SK-N-SH treated with all-trans-retinoic acid at 6 μM for 48 hours (cell line): ENCODE results near the gene NFATC2IP.

Source experiments
- ATAC-seq: fragments of 200-7000 bp; cut with Tn5 transposase; 3 replicates; pipeline ENCODE4 v1.9.1; 2020; ENCODE audit warnings: mild to moderate bottlenecking, moderate library complexity
- CSDC2 ChIP-seq: fragments of 250-450 bp; sonication (Bioruptor Pico); IDR thresholded peaks from 2 replicates; pipeline ENCODE4 v1.5.0; 2020; ENCODE audit warnings: mild to moderate bottlenecking, moderate library complexity
- CSRNP3 ChIP-seq: fragments of 250-450 bp; sonication (Bioruptor Pico); IDR thresholded peaks from 2 replicates; pipeline ENCODE4 v1.5.1; 2021; ENCODE audit warnings: mild to moderate bottlenecking, moderate library complexity
- ESRRG ChIP-seq: fragments of 250-450 bp; sonication (Bioruptor Pico); IDR thresholded peaks from 2 replicates; pipeline ENCODE4 v1.6.1; 2021; ENCODE audit warnings: mild to moderate bottlenecking
- GLIS3 ChIP-seq: fragments of 250-450 bp; sonication (Bioruptor Pico); IDR thresholded peaks from 2 replicates; pipeline ENCODE4 v1.5.0; 2020; ENCODE audit warnings: mild to moderate bottlenecking, moderate library complexity
- ISL1 ChIP-seq: fragments of 250-450 bp; sonication (Bioruptor Pico); IDR thresholded peaks from 2 replicates; pipeline ENCODE4 v2.1.2; 2022; ENCODE audit warnings: mild to moderate bottlenecking, moderate library complexity
- RARB ChIP-seq: fragments of 250-450 bp; sonication (Bioruptor Pico); IDR thresholded peaks from 2 replicates; pipeline ENCODE4 v1.8.0; 2021; ENCODE audit warnings: mild to moderate bottlenecking, moderate library complexity
- SNAI2 ChIP-seq: fragments of 250-450 bp; sonication (Bioruptor Pico); IDR thresholded peaks from 2 replicates; pipeline ENCODE4 v1.5.0; 2020; ENCODE audit warnings: mild to moderate bottlenecking, moderate library complexity
- TCF4 ChIP-seq: fragments of 250-450 bp; sonication (Bioruptor Pico); IDR thresholded peaks from 2 replicates; pipeline ENCODE4 v1.8.0; 2021; ENCODE audit warnings: mild to moderate bottlenecking, moderate library complexity, borderline replicate concordance
- TOX ChIP-seq: fragments of 250-450 bp; sonication (Bioruptor Pico); IDR thresholded peaks from 2 replicates; pipeline ENCODE4 v1.8.0; 2021; ENCODE audit warnings: mild to moderate bottlenecking, moderate library complexity, borderline replicate concordance
- ZC3H10 ChIP-seq: fragments of 250-450 bp; sonication (Bioruptor Pico); IDR thresholded peaks from 2 replicates; pipeline ENCODE4 v1.5.1; 2021; ENCODE audit warnings: mild to moderate bottlenecking, moderate library complexity
- ZFP3 ChIP-seq: fragments of 250-450 bp; sonication (Bioruptor Pico); IDR thresholded peaks from 2 replicates; pipeline ENCODE4 v1.5.0; 2020; ENCODE audit warnings: mild to moderate bottlenecking, moderate library complexity
- ZFP30 ChIP-seq: fragments of 450-650 bp; formaldehyde crosslinking; IDR thresholded peaks from 2 replicates; pipeline ENCODE4 v1.5.0; 2022; ENCODE audit warnings: mild to moderate bottlenecking, moderate library complexity
- ZNF565 ChIP-seq: fragments of 450-650 bp; formaldehyde crosslinking; conservative IDR thresholded peaks from 2 replicates; pipeline ENCODE4 v1.5.0; 2020; ENCODE audit warnings: low read depth, mild to moderate bottlenecking, moderate library complexity
- ZNF70 ChIP-seq: fragments of 450-650 bp; formaldehyde crosslinking; IDR thresholded peaks from 2 replicates; pipeline ENCODE4 v1.5.0; 2020; ENCODE audit warnings: mild to moderate bottlenecking, moderate library complexity
- ZNF8 ChIP-seq: fragments of 450-650 bp; formaldehyde crosslinking; IDR thresholded peaks from 2 replicates; pipeline ENCODE4 v1.5.0; 2020; ENCODE audit warnings: mild to moderate bottlenecking, moderate library complexity
- TF ChIP-seq, protein P1 (sequence below): fragments of 250-450 bp; sonication (Bioruptor Pico); IDR thresholded peaks from 2 replicates; pipeline ENCODE4 v1.5.0; 2020; ENCODE audit warnings: mild to moderate bottlenecking, moderate library complexity
- TF ChIP-seq, protein P2 (sequence below): fragments of 250-450 bp; sonication (Bioruptor Pico); IDR thresholded peaks from 2 replicates; pipeline ENCODE4 v1.8.0; 2021; ENCODE audit warnings: low read depth, mild to moderate bottlenecking, moderate library complexity, borderline replicate concordance

NFATC2IP gene

GRCh38 chr16:28931801-28932225 is 18.9 kb upstream of the NFATC2IP start, which contains the start of gene CD19 (continued):
- TF ChIP-seq, protein P1, sequence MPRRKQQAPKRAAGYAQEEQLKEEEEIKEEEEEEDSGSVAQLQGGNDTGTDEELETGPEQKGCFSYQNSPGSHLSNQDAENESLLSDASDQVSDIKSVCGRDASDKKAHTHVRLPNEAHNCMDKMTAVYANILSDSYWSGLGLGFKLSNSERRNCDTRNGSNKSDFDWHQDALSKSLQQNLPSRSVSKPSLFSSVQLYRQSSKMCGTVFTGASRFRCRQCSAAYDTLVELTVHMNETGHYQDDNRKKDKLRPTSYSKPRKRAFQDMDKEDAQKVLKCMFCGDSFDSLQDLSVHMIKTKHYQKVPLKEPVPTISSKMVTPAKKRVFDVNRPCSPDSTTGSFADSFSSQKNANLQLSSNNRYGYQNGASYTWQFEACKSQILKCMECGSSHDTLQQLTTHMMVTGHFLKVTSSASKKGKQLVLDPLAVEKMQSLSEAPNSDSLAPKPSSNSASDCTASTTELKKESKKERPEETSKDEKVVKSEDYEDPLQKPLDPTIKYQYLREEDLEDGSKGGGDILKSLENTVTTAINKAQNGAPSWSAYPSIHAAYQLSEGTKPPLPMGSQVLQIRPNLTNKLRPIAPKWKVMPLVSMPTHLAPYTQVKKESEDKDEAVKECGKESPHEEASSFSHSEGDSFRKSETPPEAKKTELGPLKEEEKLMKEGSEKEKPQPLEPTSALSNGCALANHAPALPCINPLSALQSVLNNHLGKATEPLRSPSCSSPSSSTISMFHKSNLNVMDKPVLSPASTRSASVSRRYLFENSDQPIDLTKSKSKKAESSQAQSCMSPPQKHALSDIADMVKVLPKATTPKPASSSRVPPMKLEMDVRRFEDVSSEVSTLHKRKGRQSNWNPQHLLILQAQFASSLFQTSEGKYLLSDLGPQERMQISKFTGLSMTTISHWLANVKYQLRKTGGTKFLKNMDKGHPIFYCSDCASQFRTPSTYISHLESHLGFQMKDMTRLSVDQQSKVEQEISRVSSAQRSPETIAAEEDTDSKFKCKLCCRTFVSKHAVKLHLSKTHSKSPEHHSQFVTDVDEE = no peak
- TF ChIP-seq TCF4 = no peak
- TF ChIP-seq RARB (CRISPR knock-in tag) = no peak
- no peak for TF ChIP-seq ZFP3
- TF ChIP-seq ZNF565 (CRISPR knock-in tag) = no peak
- TF ChIP-seq CSDC2 = no peak
- TF ChIP-seq ZFP30 (CRISPR knock-in tag) = no peak
- no peak for TF ChIP-seq TOX (CRISPR knock-in tag)
- TF ChIP-seq ESRRG = no peak
- TF ChIP-seq GLIS3 (CRISPR knock-in tag) = no peak
- TF ChIP-seq SNAI2 (CRISPR knock-in tag) = no peak

GRCh38 chr16:28932339-28933141 is 18.2 kb upstream of the NFATC2IP start:
- no peak for ATAC-seq
- TF ChIP-seq RARB (CRISPR knock-in tag) (no peak), ZC3H10 (no peak), ZFP3 (no peak), ZNF8 (CRISPR knock-in tag) (no peak), SNAI2 (CRISPR knock-in tag) (no peak)

GRCh38 chr16:28933171-28933570 is 17.6 kb upstream of the NFATC2IP start:
- no peak for ATAC-seq
- no peak for TF ChIP-seq ZC3H10
- TF ChIP-seq ISL1 (CRISPR knock-in tag) = no peak
- no peak for TF ChIP-seq ZFP3
- TF ChIP-seq TCF4 = no peak
- TF ChIP-seq, all 23 proteins: peak for 0

DNA sequence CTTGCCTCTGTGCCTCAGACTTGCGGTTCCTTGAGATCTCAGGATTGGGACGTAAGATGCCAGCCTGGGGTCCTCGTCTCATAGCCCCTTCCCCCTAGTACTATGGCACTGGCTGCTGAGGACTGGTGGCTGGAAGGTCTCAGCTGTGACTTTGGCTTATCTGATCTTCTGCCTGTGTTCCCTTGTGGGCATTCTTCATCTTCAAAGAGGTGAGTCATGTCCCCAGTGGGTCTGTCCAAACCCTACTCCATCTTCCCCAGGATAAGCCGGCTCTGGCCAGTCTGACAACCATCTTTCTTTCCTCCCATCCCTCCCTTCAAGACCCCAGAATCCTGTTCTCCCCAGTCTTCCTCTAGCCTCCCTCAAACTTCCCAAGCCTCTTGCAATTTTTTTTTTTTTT is 15.4 kb upstream of the NFATC2IP start:
- no peak for ATAC-seq
- TF ChIP-seq ZNF70 (no peak), ZFP30 (CRISPR knock-in tag) (no peak), ESRRG (no peak), CSDC2 (no peak), TOX (CRISPR knock-in tag) (no peak)
- TF ChIP-seq, protein P2, sequence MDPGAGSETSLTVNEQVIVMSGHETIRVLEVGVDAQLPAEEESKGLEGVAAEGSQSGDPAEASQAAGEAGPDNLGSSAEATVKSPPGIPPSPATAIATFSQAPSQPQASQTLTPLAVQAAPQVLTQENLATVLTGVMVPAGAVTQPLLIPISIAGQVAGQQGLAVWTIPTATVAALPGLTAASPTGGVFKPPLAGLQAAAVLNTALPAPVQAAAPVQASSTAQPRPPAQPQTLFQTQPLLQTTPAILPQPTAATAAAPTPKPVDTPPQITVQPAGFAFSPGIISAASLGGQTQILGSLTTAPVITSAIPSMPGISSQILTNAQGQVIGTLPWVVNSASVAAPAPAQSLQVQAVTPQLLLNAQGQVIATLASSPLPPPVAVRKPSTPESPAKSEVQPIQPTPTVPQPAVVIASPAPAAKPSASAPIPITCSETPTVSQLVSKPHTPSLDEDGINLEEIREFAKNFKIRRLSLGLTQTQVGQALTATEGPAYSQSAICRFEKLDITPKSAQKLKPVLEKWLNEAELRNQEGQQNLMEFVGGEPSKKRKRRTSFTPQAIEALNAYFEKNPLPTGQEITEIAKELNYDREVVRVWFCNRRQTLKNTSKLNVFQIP (CRISPR knock-in tag) = no peak
- TF ChIP-seq, protein P1 = no peak

DNA sequence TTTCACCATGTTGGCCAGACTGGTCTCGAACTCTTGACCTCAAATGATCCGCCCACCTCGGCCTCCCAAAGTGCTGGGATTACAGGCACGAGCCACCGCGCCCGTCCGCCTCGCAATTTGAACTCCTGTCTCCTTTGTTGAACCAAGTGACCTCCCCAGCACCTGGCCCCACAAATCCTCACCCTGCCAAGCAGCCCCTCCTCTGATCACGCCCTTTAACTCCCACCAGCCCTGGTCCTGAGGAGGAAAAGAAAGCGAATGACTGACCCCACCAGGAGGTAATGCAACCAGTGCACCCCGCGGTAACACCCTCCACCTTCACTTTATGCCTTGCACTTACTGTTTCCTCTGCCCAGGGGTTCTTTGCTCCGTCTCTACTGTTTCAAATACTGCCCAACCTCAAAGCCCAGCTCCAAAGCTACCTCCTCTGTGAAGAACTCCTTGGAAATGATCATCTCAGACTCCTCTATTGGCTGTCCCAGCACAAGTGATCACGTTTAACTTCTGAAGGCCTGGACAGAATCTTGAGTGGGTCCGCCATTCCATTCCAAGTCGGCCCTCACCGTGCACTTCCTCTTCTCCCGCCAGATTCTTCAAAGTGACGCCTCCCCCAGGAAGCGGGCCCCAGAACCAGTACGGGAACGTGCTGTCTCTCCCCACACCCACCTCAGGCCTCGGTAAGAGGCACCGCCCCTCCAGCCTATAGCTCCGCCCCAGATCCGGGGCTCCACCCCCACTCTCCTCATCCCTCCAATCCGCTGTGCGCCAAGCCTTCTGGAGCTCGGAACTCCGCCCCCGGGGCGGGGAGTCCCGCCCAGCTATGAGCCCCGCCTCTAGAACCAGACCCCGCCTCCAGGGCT is 14.6 kb upstream of the NFATC2IP start:
- TF ChIP-seq TCF4 (no peak), ISL1 (CRISPR knock-in tag) (no peak), GLIS3 (CRISPR knock-in tag) (no peak), CSDC2 (no peak), ZNF565 (CRISPR knock-in tag) (no peak), ZC3H10 (no peak), CSRNP3 (CRISPR knock-in tag) (no peak)
- ATAC-seq = peak; percentile 84
